Right cardiac atrium (tissue), 5 donors: ENCODE results near the gene USF1. TPM values are rescaled to one million over a fixed set of nuclear protein-coding genes. Genes with fewer than 3 reads are reported as not detected.
A peak's percentile ranks its signal among the peaks of the same experiment; 100 is the strongest.

Source experiments
- ATAC-seq, 2 donors: fragments of 200-7000 bp; cut with Tn5 transposase; one replicate each; pipeline versions ENCODE4 v1.8.0 to v1.9.1; 2020; ENCODE audit warnings: moderate library complexity in 2 of 2, mild to moderate bottlenecking in 1 of 2
- DNase-seq, 3 donors: peaks; one replicate each; pipeline ENCODE4 v3.0.0-alpha.2; 2020
- H3K27ac ChIP-seq: one replicate; pipeline ENCODE4 v1.5.1; 2013; ENCODE audit warnings: mild to moderate bottlenecking, low read length, control low read depth, moderate library complexity
- H3K27me3 ChIP-seq: one replicate; pipeline ENCODE4 v1.6.1; 2013; ENCODE audit not compliant: control insufficient read depth, insufficient read depth
- H3K4me1 ChIP-seq: one replicate; pipeline ENCODE4 v1.6.1; 2013; ENCODE audit warnings: low read length; ENCODE audit not compliant: control insufficient read depth, insufficient read depth
- H3K4me3 ChIP-seq: one replicate; pipeline ENCODE4 v1.5.1; 2013; ENCODE audit warnings: low read length, control low read depth
- H3K9me3 ChIP-seq: one replicate; pipeline ENCODE4 v1.6.1; 2013; ENCODE audit warnings: low read length; ENCODE audit not compliant: control insufficient read depth
- WGBS: extraction: QIAGEN DNeasy Blood & Tissue Kit; methylation state at CpG from one replicate; pipeline ENCODE4 v1.1.7; 2013; 5-methylcytosine and 5-hydroxymethylcytosine counted together
- intact Hi-C, 4 donors: fragments of 100-400 bp; cut with DNase I; formaldehyde crosslinking; loops; one replicate each; pipeline versions ENCODE4 v1.11.0 to v1.14.0; 2022 to 2023
- polyA plus RNA-seq: library from polyadenylated mRNA; stranded (reverse); fragments of 200-250 nt; gene quantifications from one replicate; pipeline ENCODE4 v1.2.3, GENCODE V29; 2013
- total RNA-seq, 4 donors: library from RNA; stranded (reverse); fragmentation: NEBNext Ultra II Directional; extraction: Animal tissue kit (Norgen Biotek cat#: 25700); gene quantifications; one replicate each; pipeline ENCODE4 v1.2.1, GENCODE V29; 2021
- donor health status: healthy with polysubstance abuse.
- donor health status: DM: no; HTN: yes; CAD: no.
- donor health status: DM: no; HTN: no; CAD: no.
- donor health status: DM: no; HTN: yes; CAD: no; lungs with severe emphysema.
- donor health status: DM: yes; HTN: yes; CAD: no.

USF1 gene
- total and polyA plus RNA-seq, 5 donors = 32.8 to 41.4 (median 40.1) TPM

GRCh38 chr1:161077426-161077825 is 31.6 kb upstream of the USF1 start:
- 70% methylated on average over 9 of the region's 9 CpGs for WGBS
- Histone ChIP-seq H3K27ac (no peak overlapping the region), H3K4me1 (no peaks in the 10 kb centered on the region), H3K4me3 (no peak overlapping the region), H3K9me3 (no peaks in the 10 kb centered on the region), H3K27me3 (no peaks in the 10 kb centered on the region)
- intact Hi-C loops = loop anchor here in 1 of 4 donors (10.0 kb wide), 1 partner anchor 57 kb away; the partner anchor contains the start of gene DEDD
- ATAC-seq (no peak), DNase-seq (no peak)

GRCh38 chr1:161076410-161076809 is 30.6 kb upstream of the USF1 start:
- ATAC-seq (no peak), DNase-seq (no peak)
- Histone ChIP-seq H3K27me3 (no peaks in the 10 kb centered on the region), H3K4me3 (no peak overlapping the region), H3K4me1 (no peaks in the 10 kb centered on the region), H3K9me3 (no peaks in the 10 kb centered on the region), H3K27ac (no peak overlapping the region)
- intact Hi-C loops = loop anchor here in 1 of 4 donors (10.0 kb wide), 1 partner anchor 58 kb away; the partner anchor contains the start of gene DEDD

- ATAC-seq (no peak), DNase-seq (no peak)
- H3K4me3 ChIP-seq = no peak overlapping the region
- intact Hi-C loops = loop anchor here in 1 of 4 donors (10.0 kb wide), 1 partner anchor 60 kb away; the partner anchor contains the start of gene DEDD
- H3K4me1 ChIP-seq = no peaks in the 10 kb centered on the region
- H3K27me3 ChIP-seq = no peaks in the 10 kb centered on the region
- 75% methylated on average over 12 of the region's 12 CpGs for WGBS
- no peak overlapping the region for H3K27ac ChIP-seq
- H3K9me3 ChIP-seq = no peaks in the 10 kb centered on the region
These were observed 29.0 kb upstream of the USF1 start for GRCh38 chr1:161074676-161075368.

GRCh38 chr1:161073474-161074121 is 27.8 kb upstream of the USF1 start:
- ATAC-seq (no peak), DNase-seq (no peak)
- Histone ChIP-seq H3K4me3 (no peak overlapping the region), H3K27me3 (no peaks in the 10 kb centered on the region), H3K4me1 (no peaks in the 10 kb centered on the region), H3K9me3 (no peaks in the 10 kb centered on the region), H3K27ac (no peak overlapping the region)
- 77% methylated on average over 7 of the region's 7 CpGs for WGBS
- intact Hi-C loops = loop anchor here in 1 of 4 donors (10.0 kb wide), 1 partner anchor 61 kb away; the partner anchor contains the start of gene DEDD

GRCh38 chr1:161072751-161073449 is 27.1 kb upstream of the USF1 start:
- Histone ChIP-seq H3K27me3 (no peaks in the 10 kb centered on the region), H3K27ac (no peak overlapping the region), H3K9me3 (no peaks in the 10 kb centered on the region), H3K4me3 (no peak overlapping the region), H3K4me1 (no peaks in the 10 kb centered on the region)
- WGBS = 95% methylated on average over 19 of the region's 19 CpGs
- intact Hi-C loops = loop anchor here in 1 of 4 donors (10.0 kb wide), 1 partner anchor 62 kb away; the partner anchor contains the start of gene DEDD
- DNase-seq (no peak), ATAC-seq (no peak)

- Histone ChIP-seq H3K27me3 (no peaks in the 10 kb centered on the region), H3K27ac (no peak overlapping the region), H3K4me1 (no peaks in the 10 kb centered on the region), H3K4me3 (no peak overlapping the region), H3K9me3 (no peaks in the 10 kb centered on the region)
- DNase-seq (peak; percentile 71 to 88 (median 75)), ATAC-seq (no peak)
- WGBS = 65% methylated on average over 9 of the region's 9 CpGs
- intact Hi-C loops = loop anchor here in 1 of 4 donors (10.0 kb wide), 1 partner anchor 63 kb away; the partner anchor contains the start of gene DEDD
These were observed 26.2 kb upstream of the USF1 start for GRCh38 chr1:161071886-161072371.

GRCh38 chr1:161070761-161071160 is 25.0 kb upstream of the USF1 start:
- intact Hi-C loops = loop anchor here in 1 of 4 donors (10.0 kb wide), 1 partner anchor 64 kb away; the partner anchor contains the start of gene DEDD
- H3K27ac ChIP-seq = no peak overlapping the region
- H3K4me1 ChIP-seq = no peaks in the 10 kb centered on the region
- H3K4me3 ChIP-seq = no peak overlapping the region
- 94% methylated on average over 4 of the region's 4 CpGs for WGBS
- H3K9me3 ChIP-seq = no peaks in the 10 kb centered on the region
- DNase-seq = no peak
- no peaks in the 10 kb centered on the region for H3K27me3 ChIP-seq
- ATAC-seq = no peak

- peak within 1 kb of the TSS; percentile 46 for H3K27ac ChIP-seq
- intact Hi-C loops = loop anchor here in 1 of 4 donors (10.0 kb wide), 1 partner anchor 65 kb away; the partner anchor contains the start of gene DEDD
- peak; percentile 61 to 86 (median 85) for DNase-seq
These were observed 24.0 kb upstream of the USF1 start, which contains the start of gene ARHGAP30 for GRCh38 chr1:161069731-161070270. Gene ARHGAP30, minus strand, starts transcription at chr1:161069891. Its CDS starts 267 bp downstream, at chr1:161069624.

GRCh38 chr1:161069241-161069640 is 23.5 kb upstream of the USF1 start:
- ATAC-seq (no peak), DNase-seq (no peak)
- peak overlapping the region; percentile 33 for H3K4me3 ChIP-seq
- intact Hi-C loops = no loop called here
- H3K4me1 ChIP-seq = no peaks in the 10 kb centered on the region
- WGBS = 74% methylated on average over 9 of the region's 9 CpGs
- no peaks in the 10 kb centered on the region for H3K9me3 ChIP-seq
- H3K27me3 ChIP-seq = no peaks in the 10 kb centered on the region
- peak overlapping the region; percentile 46 for H3K27ac ChIP-seq

More at GRCh38 chr1:161069731-161070270, 24.0 kb upstream of the USF1 start, which contains the start of gene ARHGAP30:
- Histone ChIP-seq H3K9me3 (no peaks in the 10 kb centered on the region), H3K4me1 (no peaks in the 10 kb centered on the region), H3K27me3 (no peaks in the 10 kb centered on the region), H3K4me3 (peak within 1 kb of the TSS; percentile 33)
- WGBS = 70% methylated on average over 9 of the region's 9 CpGs
- peak; percentile 59 to 67 for ATAC-seq
